RWPE1 (cell line): ENCODE data around the gene CPEB4.
A peak's percentile ranks its signal among the peaks of the same experiment; 100 is the strongest.

Experiments used
- CTCF ChIA-PET: fragments of 350-600 bp; sonication (Branson Sonifier 250); formaldehyde crosslinking; extraction: SDS; loops from one replicate; lab custom pipeline; 2021; lab: Yijun Ruan, JAX
- POLR2A ChIA-PET: fragments of 400-600 bp; formaldehyde crosslinking; extraction: SDS; loops from one replicate; lab custom pipeline; 2020; ENCODE audit warnings: antibody characterized with exemption; ENCODE audit not compliant: low non-redundant PET; lab: Yijun Ruan, JAX
- DNase-seq: peaks from one replicate; pipeline ENCODE4 v3.0.0; 2012; ENCODE audit warnings: low spot score
- H3K27ac ChIP-seq: fragments of 450-650 bp; 2 replicates; pipeline ENCODE4 v1.5.1; 2017
- CTCF ChIP-seq: fragments of 450-650 bp; conservative IDR thresholded peaks from 2 replicates; pipeline ENCODE4 v1.5.1; 2017; ENCODE audit warnings: low read depth, mild to moderate bottlenecking

CPEB4 gene

GRCh38 chr5:173873306-173873922 is 14.7 kb upstream of the CPEB4 start:
- POLR2A ChIA-PET, result no interaction called here

GRCh38 chr5:173875189-173875588 is 13.0 kb upstream of the CPEB4 start:
- no peak for TF ChIP-seq CTCF
- no peak overlapping the region for H3K27ac ChIP-seq
- no peak for DNase-seq
- POLR2A ChIA-PET, result no interaction called here
- CTCF ChIA-PET, result interaction anchor here (0.7 to 0.8 kb wide), 2 partner anchors 18 to 233 kb away, joined by 3 read pairs; no protein-coding TSS in a partner anchor

More at GRCh38 chr5:173873306-173873922, 14.7 kb upstream of the CPEB4 start:
- H3K27ac ChIP-seq, result no peak overlapping the region
- no peak for TF ChIP-seq CTCF
- no peak for DNase-seq
- CTCF ChIA-PET, result interaction anchor here (0.5 to 0.8 kb wide), 2 partner anchors 23 to 68 kb away, joined by 3 to 4 read pairs; no protein-coding TSS in a partner anchor

DNA sequence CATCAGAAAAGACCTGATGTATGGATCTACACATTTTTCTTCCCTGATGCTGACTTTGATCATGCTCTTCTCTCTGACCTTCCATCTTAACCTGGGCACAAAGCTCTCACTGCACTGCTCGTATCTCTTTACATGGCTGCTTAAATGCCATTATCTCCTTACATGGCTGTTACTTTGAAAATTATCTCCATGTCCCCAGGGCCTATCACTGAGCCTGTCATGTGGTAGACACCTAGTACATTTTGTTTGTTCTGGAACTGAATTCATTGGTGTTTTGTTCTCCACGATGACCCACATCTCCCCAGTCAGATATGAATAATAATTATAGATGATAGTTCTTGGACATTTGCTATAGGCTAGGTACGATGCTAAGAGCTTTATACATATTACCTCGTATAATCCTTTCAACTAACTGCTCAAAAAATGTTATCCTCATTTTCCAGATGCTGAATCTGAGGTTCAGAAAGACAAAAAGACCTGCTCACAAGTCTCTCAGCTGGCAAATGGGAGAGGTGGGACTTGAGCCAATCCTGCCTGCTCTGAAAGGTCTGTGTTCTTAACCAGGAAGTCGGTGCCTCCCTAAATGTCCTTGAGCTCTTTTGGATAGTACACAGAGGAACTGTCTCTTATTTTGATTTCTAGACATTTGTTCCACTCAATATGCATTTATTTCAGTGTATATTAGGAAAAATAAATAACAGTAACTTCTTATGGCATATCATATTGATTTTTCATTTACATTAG is 9.8 kb upstream of the CPEB4 start:
- no peak for TF ChIP-seq CTCF
- no peak for DNase-seq
- H3K27ac ChIP-seq, result no peak overlapping the region
- POLR2A ChIA-PET, result no interaction called here
- CTCF ChIA-PET, result interaction anchor here (0.6 kb wide), 1 partner anchor 34 kb away, joined by 3 read pairs; no protein-coding TSS in a partner anchor

DNA sequence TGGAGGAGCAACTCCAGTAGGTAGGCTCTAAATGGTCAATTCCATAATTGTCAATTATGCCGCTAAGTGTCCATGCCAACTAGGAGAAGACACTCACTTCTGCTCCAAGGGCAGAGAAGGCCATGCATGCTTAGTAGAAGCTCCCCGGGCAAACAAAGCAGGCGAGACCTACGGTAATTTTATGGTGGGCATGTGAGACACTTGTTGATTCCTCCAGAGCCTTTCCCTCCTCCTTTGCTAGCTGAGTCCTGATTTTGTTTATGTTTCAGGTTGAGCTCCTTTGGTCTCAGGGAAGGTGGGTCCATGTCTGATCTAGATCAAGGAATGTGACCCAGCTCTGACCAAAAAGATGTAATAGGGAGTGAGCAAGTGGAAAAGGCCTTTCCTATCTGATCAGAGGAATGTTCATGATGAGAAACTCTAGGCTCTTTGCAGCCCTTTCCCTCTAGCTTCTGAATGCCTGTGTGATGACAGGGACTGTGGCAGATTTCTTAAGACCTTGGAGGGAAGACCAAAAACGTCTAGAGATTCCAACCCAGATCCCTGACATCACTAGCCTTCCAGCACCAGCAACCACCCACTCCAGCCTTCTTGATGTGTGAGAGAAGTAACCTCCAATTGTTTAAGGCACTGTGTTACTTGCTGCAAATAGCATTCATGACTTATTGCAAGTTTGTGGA is 7.7 kb upstream of the CPEB4 start:
- no peak for TF ChIP-seq CTCF
- ChIA-PET CTCF (interaction anchor here (0.6 kb wide), 2 partner anchors 19 to 900 kb away, joined by 4 to 5 read pairs; no protein-coding TSS in a partner anchor), POLR2A (interaction anchor here (1.0 kb wide), 1 partner anchor 8 kb away, joined by 3 read pairs; the partner anchor contains the start of gene CPEB4)
- H3K27ac ChIP-seq, result no peak overlapping the region
- no peak for DNase-seq

DNA sequence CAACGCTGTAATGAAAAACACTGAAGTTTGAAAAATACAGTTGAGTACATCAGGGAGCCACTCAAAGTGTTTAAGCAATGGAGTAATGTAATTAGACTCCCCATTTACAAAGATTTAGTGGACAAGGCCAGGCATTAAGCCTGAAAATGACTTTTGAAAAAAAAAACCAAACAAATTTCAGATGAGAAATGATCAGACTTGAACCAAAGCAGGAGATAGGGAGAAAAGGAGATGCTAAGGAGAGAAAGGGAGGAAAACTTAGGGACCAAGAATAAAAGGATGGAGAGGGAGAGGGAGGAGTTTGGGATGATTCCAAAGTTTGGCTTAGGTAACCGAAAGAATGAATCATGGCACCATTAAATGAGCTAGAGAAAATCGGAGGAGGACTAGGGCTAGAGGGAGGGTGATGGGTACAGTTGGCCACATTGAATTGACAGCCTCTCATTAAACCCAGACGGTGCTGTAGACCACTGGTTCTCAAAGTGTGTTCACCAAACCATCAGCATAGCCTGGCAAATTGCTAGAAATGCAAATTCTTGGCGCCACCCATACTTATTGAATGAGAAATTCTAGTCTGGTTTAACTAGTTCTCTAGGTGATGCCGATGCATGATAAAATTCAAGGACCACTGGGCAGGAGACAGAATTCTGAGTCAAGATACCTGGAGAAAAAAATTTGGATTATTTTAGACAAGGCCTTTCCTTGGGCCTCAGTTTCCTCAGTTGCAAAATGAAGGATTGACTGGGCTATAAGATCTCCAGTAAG is 6.2 kb upstream of the CPEB4 start:
- TF ChIP-seq CTCF, result no peak
- ChIA-PET POLR2A (no interaction called here), CTCF (interaction anchor here (0.7 kb wide), 1 partner anchor 1325 kb away, joined by 3 read pairs; no protein-coding TSS in a partner anchor)
- no peak overlapping the region for H3K27ac ChIP-seq
- peak; percentile 71 for DNase-seq
